IMR-90 (cell line): Measurements from ENCODE around the gene PACSIN2. TPM values are rescaled to one million over a fixed set of nuclear protein-coding genes. Genes with fewer than 3 reads are reported as not detected.

Source experiments
- ATAC-seq: fragments of 200-7000 bp; cut with Tn5 transposase; 2 replicates; pipeline ENCODE4 v1.9.1; 2020; ENCODE audit warnings: low read depth, mild to moderate bottlenecking, moderate library complexity
- BruUV-seq: library from RNA; stranded (reverse); fragments of 400-500 nt; replicated peaks from 2 replicates; lab custom pipeline; 2021; lab: Mats Ljungman, UMichigan
- CTCF ChIA-PET: fragments of 300-600 bp; formaldehyde crosslinking; extraction: SDS; loops from one replicate; lab custom pipeline; 2021; ENCODE audit warnings: antibody characterized with exemption; lab: Yijun Ruan, JAX
- POLR2A ChIA-PET: fragments of 300-600 bp; sonication (Branson Sonifier 250); formaldehyde crosslinking; loops from one replicate; lab custom pipeline; 2022; ENCODE audit warnings: antibody characterized with exemption; ENCODE audit not compliant: unreplicated experiment; lab: Charles Lee
- DNase-seq: peaks from one replicate; pipeline ENCODE4 v3.0.0; 2013
- H2AFZ ChIP-seq: replicated peaks from 2 replicates; pipeline ENCODE3; 2013; ENCODE audit warnings: low read length, mild to moderate bottlenecking; ENCODE audit not compliant: poor library complexity
- H2AK5ac ChIP-seq: 2 replicates; pipeline ENCODE4 v1.6.1; 2013; ENCODE audit warnings: low read depth, low read length, inconsistent platforms
- H2AK9ac ChIP-seq: replicated peaks from 2 replicates; pipeline ENCODE3; 2013; ENCODE audit warnings: mild to moderate bottlenecking, low read depth, low read length, moderate library complexity; ENCODE audit not compliant: poor library complexity
- H2BK120ac ChIP-seq: 2 replicates; pipeline ENCODE4 v1.6.1; 2013; ENCODE audit warnings: low read depth, low read length, inconsistent platforms
- H2BK15ac ChIP-seq: 3 replicates; pipeline ENCODE4 v1.6.1; 2013; ENCODE audit warnings: low read depth, low read length, inconsistent platforms
- H2BK20ac ChIP-seq: 2 replicates; pipeline ENCODE4 v1.6.1; 2013; ENCODE audit warnings: low read depth, mild to moderate bottlenecking, inconsistent platforms, low read length, moderate library complexity
- H2BK5ac ChIP-seq: 2 replicates; pipeline ENCODE4 v1.6.1; 2013; ENCODE audit warnings: mild to moderate bottlenecking, low read depth, low read length, inconsistent platforms; ENCODE audit not compliant: poor library complexity, severe bottlenecking
- H3K14ac ChIP-seq: replicated peaks from 2 replicates; pipeline ENCODE4 v1.6.1; 2013; ENCODE audit warnings: low read depth, low read length, inconsistent platforms
- H3K18ac ChIP-seq: 2 replicates; pipeline ENCODE4 v1.6.1; 2013; ENCODE audit warnings: low read depth, low read length, control low read depth
- H3K23ac ChIP-seq: 2 replicates; pipeline ENCODE4 v1.6.1; 2013; ENCODE audit warnings: low read depth, low read length, inconsistent platforms
- H3K27ac ChIP-seq: 2 replicates; pipeline ENCODE4 v1.5.1; 2013; ENCODE audit warnings: mild to moderate bottlenecking, control low read depth, low read length; ENCODE audit not compliant: insufficient read depth
- H3K27me3 ChIP-seq: 2 replicates; pipeline ENCODE4 v1.6.1; 2013; ENCODE audit warnings: low read length; ENCODE audit not compliant: control insufficient read depth, insufficient read depth
- H3K36me3 ChIP-seq: 2 replicates; pipeline ENCODE4 v1.6.1; 2013; ENCODE audit warnings: low read length, mixed read lengths; ENCODE audit not compliant: control insufficient read depth, insufficient read depth
- H3K4ac ChIP-seq: 2 replicates; pipeline ENCODE4 v1.6.1; 2013; ENCODE audit warnings: low read depth, low read length, inconsistent platforms
- H3K4me1 ChIP-seq: 2 replicates; pipeline ENCODE4 v1.6.1; 2013; ENCODE audit warnings: low read length, mixed read lengths; ENCODE audit not compliant: control insufficient read depth, insufficient read depth
- H3K4me2 ChIP-seq: 2 replicates; pipeline ENCODE4 v1.6.1; 2013; ENCODE audit warnings: low read depth, mild to moderate bottlenecking, control low read depth, low read length, moderate library complexity
- H3K4me3 ChIP-seq: 2 replicates; pipeline ENCODE4 v1.5.1; 2013; ENCODE audit warnings: low read depth, mild to moderate bottlenecking, control low read depth, low read length, moderate library complexity; ENCODE audit not compliant: insufficient read depth
- H3K56ac ChIP-seq: 2 replicates; pipeline ENCODE4 v1.6.1; 2013; ENCODE audit warnings: low read length, inconsistent platforms; ENCODE audit not compliant: insufficient read depth; ENCODE audit errors: extremely low read depth
- H3K79me1 ChIP-seq, 2 experiments: 2 replicates each; pipeline ENCODE4 v1.6.1; 2013; ENCODE audit warnings: low read length in 2 of 2, inconsistent platforms in 1 of 2, low read depth in 1 of 2
- H3K9ac ChIP-seq: 2 replicates; pipeline ENCODE4 v1.6.1; 2013; ENCODE audit warnings: low read depth, low read length, control low read depth
- H3K9me1 ChIP-seq: 2 replicates; pipeline ENCODE4 v1.6.1; 2013; ENCODE audit warnings: low read length, inconsistent platforms; ENCODE audit not compliant: insufficient read depth
- H3K9me3 ChIP-seq: 2 replicates; pipeline ENCODE4 v1.6.1; 2013; ENCODE audit warnings: low read length; ENCODE audit not compliant: control insufficient read depth, insufficient read depth
- H4K20me1 ChIP-seq: 2 replicates; pipeline ENCODE4 v1.6.1; 2013; ENCODE audit warnings: low read length, inconsistent platforms; ENCODE audit not compliant: insufficient read depth
- H4K5ac ChIP-seq: 2 replicates; pipeline ENCODE4 v1.6.1; 2013; ENCODE audit warnings: mild to moderate bottlenecking, low read depth, low read length, control low read depth
- H4K8ac ChIP-seq, 2 experiments: 2 replicates each; pipeline ENCODE4 v1.6.1; 2013; ENCODE audit warnings: low read depth in 2 of 2, low read length in 2 of 2, control low read depth in 1 of 2, inconsistent platforms in 1 of 2
- H4K91ac ChIP-seq: 2 replicates; pipeline ENCODE4 v1.6.1; 2013; ENCODE audit warnings: low read depth, low read length, inconsistent platforms; ENCODE audit not compliant: insufficient read depth
- BHLHE40 ChIP-seq: fragments of 150-350 bp; IDR thresholded peaks from 2 replicates; pipeline ENCODE4 v1.6.1; 2016; ENCODE audit warnings: mild to moderate bottlenecking, low read depth, low read length
- CEBPB ChIP-seq: IDR thresholded peaks from 2 replicates; pipeline ENCODE4 v1.6.1; 2012; ENCODE audit warnings: low read depth, low read length, improper control_type of control experiment
- CHD1 ChIP-seq: IDR thresholded peaks from 2 replicates; pipeline ENCODE4 v1.6.1; 2012; ENCODE audit warnings: low read depth, low read length, improper control_type of control experiment
- FOS ChIP-seq: fragments of 150-350 bp; IDR thresholded peaks from 2 replicates; pipeline ENCODE4 v1.6.1; 2016; ENCODE audit warnings: low read depth, low read length
- MAFK ChIP-seq: IDR thresholded peaks from 2 replicates; pipeline ENCODE4 v1.6.1; 2012; ENCODE audit warnings: low read depth, low read length, improper control_type of control experiment
- MAZ ChIP-seq: IDR thresholded peaks from 2 replicates; pipeline ENCODE4 v1.6.1; 2012; ENCODE audit warnings: low read depth, mild to moderate bottlenecking, low read length, improper control_type of control experiment, moderate library complexity, borderline replicate concordance
- MXI1 ChIP-seq: IDR thresholded peaks from 2 replicates; pipeline ENCODE4 v1.6.1; 2012; ENCODE audit warnings: low read depth, mild to moderate bottlenecking, low read length, moderate library complexity, borderline replicate concordance
- NFE2L2 ChIP-seq: fragments of 150-350 bp; IDR thresholded peaks from 2 replicates; pipeline ENCODE4 v1.6.1; 2016; ENCODE audit warnings: low read depth, mild to moderate bottlenecking, low read length
- POLR2A ChIP-seq: IDR thresholded peaks from 2 replicates; pipeline ENCODE4 v1.6.1; 2012; ENCODE audit warnings: mild to moderate bottlenecking, low read depth, low read length
- RAD21 ChIP-seq: IDR thresholded peaks from 2 replicates; pipeline ENCODE4 v1.6.1; 2012; ENCODE audit warnings: low read length, improper control_type of control experiment
- RCOR1 ChIP-seq: IDR thresholded peaks from 2 replicates; pipeline ENCODE4 v1.6.1; 2012; ENCODE audit warnings: mild to moderate bottlenecking, low read length, improper control_type of control experiment; ENCODE audit not compliant: insufficient replicate concordance
- RFX5 ChIP-seq: IDR thresholded peaks from 2 replicates; pipeline ENCODE4 v1.8.0; 2012; ENCODE audit warnings: low read depth, mild to moderate bottlenecking, low read length, moderate library complexity
- SMC3 ChIP-seq: fragments of 150-350 bp; IDR thresholded peaks from 2 replicates; pipeline ENCODE4 v1.6.1; 2016; ENCODE audit warnings: low read depth, mild to moderate bottlenecking, antibody characterized with exemption, low read length, moderate library complexity
- WGBS, 2 experiments: methylation state at CpG; one replicate each; pipeline versions ENCODE4 v1.1.5 to v1.1.7; 2013; ENCODE audit warnings: missing lambda C conversion rate in 2 of 2; ENCODE audit not compliant: insufficient read length in 1 of 2; ENCODE audit errors: extremely low coverage in 2 of 2; 5-methylcytosine and 5-hydroxymethylcytosine counted together
- dilution Hi-C: fragments of 300-500 bp; cut with HindIII; formaldehyde crosslinking; loops from one replicate; pipeline ENCODE4 v1.14.3; 2018; ENCODE audit warnings: low sequenced_read_pairs; ENCODE audit not compliant: unreplicated experiment
- in situ Hi-C: fragments of 300-500 bp; cut with MboI; formaldehyde crosslinking; loops from 3 replicates; pipeline ENCODE4 v1.14.3; 2019; ENCODE audit warnings: low sequenced_read_pairs, inconsistent platforms, mixed read lengths
- intact Hi-C: fragments of 100-400 bp; cut with micrococcal nuclease; formaldehyde crosslinking; loops from 2 replicates; pipeline ENCODE4 v1.10.0; 2022
- polyA plus RNA-seq, 3 experiments: library from polyadenylated mRNA; depleted of rRNA; stranded (reverse); fragments of >200 nt; gene quantifications; 2 replicates each; pipeline ENCODE4 v1.2.3, GENCODE V29; 2012; ENCODE audit warnings: low replicate concordance in 1 of 3
- total RNA-seq: library from RNA; depleted of rRNA; stranded (reverse); fragments of >200 nt; gene quantifications from 2 replicates; pipeline ENCODE4 v1.2.3, GENCODE V29; 2012
- TF ChIP-seq, protein P1 (sequence below): fragments of 150-350 bp; IDR thresholded peaks from 2 replicates; pipeline ENCODE4 v1.6.1; 2017; ENCODE audit warnings: mild to moderate bottlenecking, antibody characterized with exemption, low read length, low read depth
- TF ChIP-seq, protein P2 (sequence below): fragments of 150-350 bp; IDR thresholded peaks from 2 replicates; pipeline ENCODE4 v1.6.1; 2016; ENCODE audit warnings: low read depth, mild to moderate bottlenecking, low read length, moderate library complexity, borderline replicate concordance
- TF ChIP-seq, protein P3 (sequence below): conservative IDR thresholded peaks from 2 replicates; pipeline ENCODE4 v1.5.1; 2012; ENCODE audit warnings: mild to moderate bottlenecking, low read depth, low read length, improper control_type of control experiment

Gene PACSIN2
- total and polyA plus RNA-seq, 2 of the 4 experiments (the other 2 are of a cell fraction) = 85.0 to 118 TPM

DNA sequence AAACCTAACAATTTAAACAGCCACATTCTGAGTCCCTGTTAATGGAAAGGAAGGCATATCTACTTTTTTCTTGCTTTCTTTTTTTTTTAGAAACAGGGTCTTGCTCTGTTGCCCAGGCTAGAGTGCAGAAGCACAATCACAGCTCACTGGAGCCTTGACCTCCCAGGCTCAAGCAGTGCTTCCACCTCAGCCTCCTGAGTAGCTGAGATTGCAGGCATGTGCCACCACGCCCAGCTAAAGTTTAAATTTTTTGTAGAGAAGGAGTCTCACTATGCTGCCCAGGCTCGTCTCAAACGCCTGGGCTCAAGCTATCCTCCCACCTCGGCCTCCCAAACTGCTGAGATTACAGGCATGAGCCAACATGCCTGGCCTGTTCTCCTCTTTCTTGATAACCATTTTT lies 183.2 kb downstream of the PACSIN2 start:
- TF ChIP-seq SMC3 (no peak), RCOR1 (no peak), CEBPB (no peak), CHD1 (no peak), BHLHE40 (no peak), MAZ (no peak), POLR2A (no peak), NFE2L2 (no peak), RAD21 (no peak), MXI1 (no peak), MAFK (no peak), FOS (no peak), RFX5 (no peak)
- TF ChIP-seq, protein P1, sequence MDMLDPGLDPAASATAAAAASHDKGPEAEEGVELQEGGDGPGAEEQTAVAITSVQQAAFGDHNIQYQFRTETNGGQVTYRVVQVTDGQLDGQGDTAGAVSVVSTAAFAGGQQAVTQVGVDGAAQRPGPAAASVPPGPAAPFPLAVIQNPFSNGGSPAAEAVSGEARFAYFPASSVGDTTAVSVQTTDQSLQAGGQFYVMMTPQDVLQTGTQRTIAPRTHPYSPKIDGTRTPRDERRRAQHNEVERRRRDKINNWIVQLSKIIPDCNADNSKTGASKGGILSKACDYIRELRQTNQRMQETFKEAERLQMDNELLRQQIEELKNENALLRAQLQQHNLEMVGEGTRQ = no peak
- TF ChIP-seq, protein P2, sequence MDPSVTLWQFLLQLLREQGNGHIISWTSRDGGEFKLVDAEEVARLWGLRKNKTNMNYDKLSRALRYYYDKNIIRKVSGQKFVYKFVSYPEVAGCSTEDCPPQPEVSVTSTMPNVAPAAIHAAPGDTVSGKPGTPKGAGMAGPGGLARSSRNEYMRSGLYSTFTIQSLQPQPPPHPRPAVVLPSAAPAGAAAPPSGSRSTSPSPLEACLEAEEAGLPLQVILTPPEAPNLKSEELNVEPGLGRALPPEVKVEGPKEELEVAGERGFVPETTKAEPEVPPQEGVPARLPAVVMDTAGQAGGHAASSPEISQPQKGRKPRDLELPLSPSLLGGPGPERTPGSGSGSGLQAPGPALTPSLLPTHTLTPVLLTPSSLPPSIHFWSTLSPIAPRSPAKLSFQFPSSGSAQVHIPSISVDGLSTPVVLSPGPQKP = no peak
- TF ChIP-seq, protein P3, sequence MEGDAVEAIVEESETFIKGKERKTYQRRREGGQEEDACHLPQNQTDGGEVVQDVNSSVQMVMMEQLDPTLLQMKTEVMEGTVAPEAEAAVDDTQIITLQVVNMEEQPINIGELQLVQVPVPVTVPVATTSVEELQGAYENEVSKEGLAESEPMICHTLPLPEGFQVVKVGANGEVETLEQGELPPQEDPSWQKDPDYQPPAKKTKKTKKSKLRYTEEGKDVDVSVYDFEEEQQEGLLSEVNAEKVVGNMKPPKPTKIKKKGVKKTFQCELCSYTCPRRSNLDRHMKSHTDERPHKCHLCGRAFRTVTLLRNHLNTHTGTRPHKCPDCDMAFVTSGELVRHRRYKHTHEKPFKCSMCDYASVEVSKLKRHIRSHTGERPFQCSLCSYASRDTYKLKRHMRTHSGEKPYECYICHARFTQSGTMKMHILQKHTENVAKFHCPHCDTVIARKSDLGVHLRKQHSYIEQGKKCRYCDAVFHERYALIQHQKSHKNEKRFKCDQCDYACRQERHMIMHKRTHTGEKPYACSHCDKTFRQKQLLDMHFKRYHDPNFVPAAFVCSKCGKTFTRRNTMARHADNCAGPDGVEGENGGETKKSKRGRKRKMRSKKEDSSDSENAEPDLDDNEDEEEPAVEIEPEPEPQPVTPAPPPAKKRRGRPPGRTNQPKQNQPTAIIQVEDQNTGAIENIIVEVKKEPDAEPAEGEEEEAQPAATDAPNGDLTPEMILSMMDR = no peak
- peaks cover 4% of the 10 kb centered on the region; the same call in 1 of the 2 replicates for H4K20me1 ChIP-seq
- no peak overlapping the region for H2BK5ac ChIP-seq
- H3K4me1 ChIP-seq = no peaks in the 10 kb centered on the region
- no peak overlapping the region for H3K56ac ChIP-seq
- peaks cover 14 to 26% of the 10 kb centered on the region in 2 experiments; a peak in 3 of 4 replicates for H3K79me1 ChIP-seq
- POLR2A ChIA-PET = no interaction called here
- no peak overlapping the region for H4K8ac ChIP-seq
- WGBS, 2 experiments = no CpG with 5 or more reads among the region's 4 CpGs
- H2BK15ac ChIP-seq = no peak overlapping the region
- H2AFZ ChIP-seq = no peak overlapping the region
- H3K23ac ChIP-seq = no peak overlapping the region
- peaks cover 46% of the 10 kb centered on the region for H3K36me3 ChIP-seq
- no peak overlapping the region for H4K91ac ChIP-seq
- no TSS peak for BruUV-seq
- H3K4ac ChIP-seq = no peak overlapping the region
- no peak overlapping the region for H4K5ac ChIP-seq
- H3K27ac ChIP-seq = no peak overlapping the region
- H3K4me2 ChIP-seq = no peak overlapping the region
- dilution Hi-C loops (no loop called here), in situ Hi-C loops (no loop called here), intact Hi-C loops (no loop called here)
- H2BK20ac ChIP-seq = no peak overlapping the region
- no peak overlapping the region for H3K9ac ChIP-seq
- H3K18ac ChIP-seq = no peak overlapping the region
- H3K4me3 ChIP-seq = no peak overlapping the region
- no peak overlapping the region for H2BK120ac ChIP-seq
- no peak overlapping the region for H2AK9ac ChIP-seq
- CTCF ChIA-PET = interaction anchor here (0.6 kb wide), 2 partner anchors 20 to 157 kb away, joined by 3 to 4 read pairs; no protein-coding TSS in a partner anchor
- no peak overlapping the region for H2AK5ac ChIP-seq
- ATAC-seq (no peak), DNase-seq (no peak)
- H3K27me3 ChIP-seq = no peaks in the 10 kb centered on the region
- H3K9me1 ChIP-seq = no peaks in the 10 kb centered on the region
- no peaks in the 10 kb centered on the region for H3K9me3 ChIP-seq
- no peak overlapping the region for H3K14ac ChIP-seq
